MM.1S (cell line): Measurements from ENCODE around the gene SMOC1.

Experiments
- DNase-seq: peaks from one replicate; pipeline ENCODE4 v3.0.0-alpha.2; 2015
- H2AFZ ChIP-seq: fragments of 300-600 bp; sonication (generic); 2 replicates; pipeline ENCODE4 v1.6.0; 2016; ENCODE audit warnings: antibody characterized with exemption, low read length
- H3F3A ChIP-seq: fragments of 300-600 bp; sonication (generic); 2 replicates; pipeline ENCODE4 v1.6.1; 2016; ENCODE audit warnings: mild to moderate bottlenecking, antibody characterized with exemption, low read length, moderate library complexity, mixed read lengths; ENCODE audit not compliant: insufficient read depth
- H3K27ac ChIP-seq: fragments of 300-600 bp; sonication (generic); 2 replicates; pipeline ENCODE4 v1.5.1; 2016; ENCODE audit warnings: mild to moderate bottlenecking, low read length
- H3K27me3 ChIP-seq: fragments of 300-600 bp; sonication (generic); replicated peaks from 2 replicates; pipeline ENCODE4 v1.6.0; 2016; ENCODE audit warnings: low read length; ENCODE audit not compliant: insufficient read depth
- H3K36me3 ChIP-seq: fragments of 300-600 bp; sonication (generic); replicated peaks from 2 replicates; pipeline ENCODE4 v1.6.1; 2016; ENCODE audit warnings: mild to moderate bottlenecking, low read length, mixed read lengths; ENCODE audit not compliant: insufficient read depth
- H3K4me1 ChIP-seq: fragments of 300-600 bp; sonication (generic); 2 replicates; pipeline ENCODE4 v1.6.1; 2016; ENCODE audit warnings: low read length, mixed read lengths
- H3K4me2 ChIP-seq: fragments of 300-600 bp; sonication (generic); 2 replicates; pipeline ENCODE4 v1.6.0; 2016; ENCODE audit warnings: low read depth, low read length
- H3K4me3 ChIP-seq: fragments of 300-600 bp; sonication (generic); 2 replicates; pipeline ENCODE4 v1.5.1; 2016; ENCODE audit warnings: low read length, mixed read lengths
- H3K79me2 ChIP-seq: fragments of 300-600 bp; sonication (generic); 2 replicates; pipeline ENCODE4 v1.6.1; 2016; ENCODE audit warnings: mixed run types, low read length, mixed read lengths
- H3K9ac ChIP-seq: fragments of 300-600 bp; sonication (generic); 2 replicates; pipeline ENCODE4 v1.6.1; 2016; ENCODE audit warnings: low read length, mixed read lengths
- H3K9me2 ChIP-seq: fragments of 300-600 bp; sonication (generic); replicated peaks from 2 replicates; pipeline ENCODE4 v1.6.1; 2016; ENCODE audit warnings: mild to moderate bottlenecking, low read length, mixed read lengths; ENCODE audit not compliant: insufficient read depth
- H3K9me3 ChIP-seq: fragments of 300-600 bp; sonication (generic); replicated peaks from 2 replicates; pipeline ENCODE4 v1.6.1; 2016; ENCODE audit warnings: mild to moderate bottlenecking, low read length, mixed read lengths; ENCODE audit not compliant: insufficient read depth
- H4K20me1 ChIP-seq: fragments of 300-600 bp; sonication (generic); 2 replicates; pipeline ENCODE4 v1.6.1; 2016; ENCODE audit warnings: mild to moderate bottlenecking, low read length, moderate library complexity, mixed read lengths; ENCODE audit not compliant: insufficient read depth
- EZH2 ChIP-seq: fragments of 300-600 bp; sonication (generic); optimal IDR thresholded peaks from 2 replicates; pipeline ENCODE3; 2017; ENCODE audit warnings: low read depth, mild to moderate bottlenecking, antibody characterized with exemption, low read length, mixed read lengths
- EZH2phosphoT487 ChIP-seq: fragments of 300-600 bp; sonication (generic); IDR thresholded peaks from 2 replicates; pipeline ENCODE4 v1.6.1; 2018; ENCODE audit warnings: antibody characterized with exemption, low read length
- TF ChIP-seq, protein P1 (sequence below): fragments of 300-600 bp; sonication (generic); IDR thresholded peaks from 2 replicates; pipeline ENCODE4 v1.5.1; 2016; ENCODE audit warnings: antibody characterized with exemption, low read length, mixed read lengths

The SMOC1 gene

DNA sequence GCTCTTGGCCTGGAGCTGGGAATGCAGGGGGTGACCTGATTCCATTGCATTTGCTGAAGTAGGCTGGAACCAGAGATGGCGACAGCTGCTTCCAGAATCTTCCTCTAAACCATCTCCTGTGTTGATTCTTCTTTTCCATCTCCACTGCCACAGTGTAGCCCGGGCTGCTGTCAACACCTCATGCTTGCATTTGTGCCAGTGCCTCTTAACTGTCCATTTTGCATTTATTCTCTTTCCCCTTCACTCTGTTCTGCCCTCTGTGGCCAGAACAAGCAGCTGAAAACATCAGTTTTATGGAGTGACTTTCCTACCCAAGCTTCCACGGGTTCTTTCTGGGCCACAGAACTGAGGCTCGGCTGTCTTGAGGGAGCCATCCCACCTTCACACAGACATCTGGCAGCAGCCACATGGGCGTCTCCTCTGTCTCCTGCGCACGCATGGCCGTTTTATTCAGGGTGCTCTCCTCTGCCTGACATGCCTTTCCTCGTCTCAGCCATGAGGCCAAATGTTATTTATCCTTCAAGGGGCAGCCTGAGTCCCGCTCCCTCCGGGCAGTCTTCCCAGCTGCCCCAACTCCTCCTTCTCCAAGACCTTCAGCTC lies 51.7 kb downstream of the SMOC1 start:
- Histone ChIP-seq H3K9me3 (no peaks in the 10 kb centered on the region), H3K36me3 (no peaks in the 10 kb centered on the region), H3K4me3 (no peak overlapping the region), H3K4me2 (no peak overlapping the region), H3K4me1 (no peaks in the 10 kb centered on the region), H3K27ac (no peak overlapping the region), H3F3A (no peaks in the 10 kb centered on the region), H3K27me3 (no peaks in the 10 kb centered on the region), H4K20me1 (no peaks in the 10 kb centered on the region), H3K79me2 (no peaks in the 10 kb centered on the region), H2AFZ (no peak overlapping the region), H3K9ac (no peak overlapping the region), H3K9me2 (no peaks in the 10 kb centered on the region)
- no peak for TF ChIP-seq EZH2phosphoT487
- TF ChIP-seq EZH2, result no peak
- TF ChIP-seq, protein P1, sequence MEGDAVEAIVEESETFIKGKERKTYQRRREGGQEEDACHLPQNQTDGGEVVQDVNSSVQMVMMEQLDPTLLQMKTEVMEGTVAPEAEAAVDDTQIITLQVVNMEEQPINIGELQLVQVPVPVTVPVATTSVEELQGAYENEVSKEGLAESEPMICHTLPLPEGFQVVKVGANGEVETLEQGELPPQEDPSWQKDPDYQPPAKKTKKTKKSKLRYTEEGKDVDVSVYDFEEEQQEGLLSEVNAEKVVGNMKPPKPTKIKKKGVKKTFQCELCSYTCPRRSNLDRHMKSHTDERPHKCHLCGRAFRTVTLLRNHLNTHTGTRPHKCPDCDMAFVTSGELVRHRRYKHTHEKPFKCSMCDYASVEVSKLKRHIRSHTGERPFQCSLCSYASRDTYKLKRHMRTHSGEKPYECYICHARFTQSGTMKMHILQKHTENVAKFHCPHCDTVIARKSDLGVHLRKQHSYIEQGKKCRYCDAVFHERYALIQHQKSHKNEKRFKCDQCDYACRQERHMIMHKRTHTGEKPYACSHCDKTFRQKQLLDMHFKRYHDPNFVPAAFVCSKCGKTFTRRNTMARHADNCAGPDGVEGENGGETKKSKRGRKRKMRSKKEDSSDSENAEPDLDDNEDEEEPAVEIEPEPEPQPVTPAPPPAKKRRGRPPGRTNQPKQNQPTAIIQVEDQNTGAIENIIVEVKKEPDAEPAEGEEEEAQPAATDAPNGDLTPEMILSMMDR, result no peak
- DNase-seq, result no peak

DNA sequence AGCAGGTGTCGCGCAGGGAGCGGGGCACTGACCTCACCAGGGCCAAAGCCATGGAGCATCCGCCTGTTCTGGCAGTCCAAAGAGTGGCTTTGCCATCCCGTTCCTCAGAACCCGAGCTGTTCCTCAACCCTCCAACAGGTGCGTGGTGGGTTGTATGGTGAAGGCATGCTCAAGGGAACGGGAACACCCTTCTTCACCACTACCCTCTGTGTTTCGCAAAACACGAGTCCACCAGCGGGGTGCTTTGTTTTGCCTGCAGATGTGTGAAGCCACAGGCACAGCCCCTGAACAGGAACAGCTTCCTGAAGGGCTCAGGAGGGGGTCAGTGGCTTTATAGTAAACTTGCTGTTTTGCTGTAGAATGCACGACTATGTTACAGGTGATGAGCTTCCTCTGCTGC lies 52.7 kb downstream of the SMOC1 start:
- no peaks in the 10 kb centered on the region for H3K36me3 ChIP-seq
- no peak overlapping the region for H3K4me2 ChIP-seq
- H3K9me3 ChIP-seq, result no peaks in the 10 kb centered on the region
- H3K4me3 ChIP-seq, result no peak overlapping the region
- H3K27ac ChIP-seq, result no peak overlapping the region
- DNase-seq, result no peak
- no peak overlapping the region for H3K9ac ChIP-seq
- no peak for TF ChIP-seq EZH2phosphoT487
- no peak for TF ChIP-seq EZH2
- TF ChIP-seq, protein P1, result no peak
- no peak overlapping the region for H2AFZ ChIP-seq
- H4K20me1 ChIP-seq, result no peaks in the 10 kb centered on the region
- H3K4me1 ChIP-seq, result no peaks in the 10 kb centered on the region
- no peaks in the 10 kb centered on the region for H3F3A ChIP-seq
- no peaks in the 10 kb centered on the region for H3K79me2 ChIP-seq
- H3K9me2 ChIP-seq, result no peaks in the 10 kb centered on the region
- no peaks in the 10 kb centered on the region for H3K27me3 ChIP-seq

DNA sequence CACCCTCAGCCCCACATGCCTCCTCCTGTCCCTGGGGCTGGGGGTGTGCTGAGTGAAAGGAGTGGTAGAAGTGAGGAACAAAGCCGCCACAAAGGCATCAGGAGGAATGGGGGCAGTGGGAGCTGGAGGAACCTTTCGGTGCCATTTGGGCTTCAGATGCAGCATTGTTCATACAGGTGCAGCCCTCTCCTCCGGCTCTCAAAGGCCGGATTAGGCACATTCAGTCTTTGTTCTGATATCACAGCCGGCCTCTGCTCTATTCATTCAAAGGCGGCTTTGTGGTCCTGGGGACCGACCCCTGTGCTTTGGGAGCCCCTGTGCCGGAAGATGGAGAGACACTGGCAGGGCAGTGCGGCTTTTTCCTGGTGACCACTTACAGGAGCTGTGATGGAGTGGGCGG lies 53.2 kb downstream of the SMOC1 start:
- TF ChIP-seq EZH2phosphoT487, result no peak
- TF ChIP-seq EZH2, result no peak
- TF ChIP-seq, protein P1, result no peak
- Histone ChIP-seq H4K20me1 (no peaks in the 10 kb centered on the region), H3K9me3 (no peaks in the 10 kb centered on the region), H3K79me2 (no peaks in the 10 kb centered on the region), H2AFZ (no peak overlapping the region), H3F3A (no peaks in the 10 kb centered on the region), H3K4me3 (no peak overlapping the region), H3K9ac (no peak overlapping the region), H3K36me3 (no peaks in the 10 kb centered on the region), H3K27ac (no peak overlapping the region), H3K27me3 (no peaks in the 10 kb centered on the region), H3K4me2 (no peak overlapping the region), H3K4me1 (no peaks in the 10 kb centered on the region), H3K9me2 (no peaks in the 10 kb centered on the region)
- no peak for DNase-seq
